Caco-2 (cell line): ENCODE results near the gene CEP152. TPM values are rescaled to one million over a fixed set of nuclear protein-coding genes. Genes with fewer than 3 reads are reported as not detected.

ENCODE experiments used
- BruUV-seq: library from RNA; stranded (reverse); fragments of 400-500 nt; replicated peaks from 2 replicates; lab custom pipeline; 2021; lab: Mats Ljungman, UMichigan
- CTCF ChIA-PET: fragments of 300-600 bp; sonication (Branson Sonifier 250); formaldehyde crosslinking; loops from one replicate; lab custom pipeline; 2022; ENCODE audit warnings: antibody characterized with exemption; lab: Charles Lee
- POLR2A ChIA-PET: fragments of 300-600 bp; sonication (Branson Sonifier 250); formaldehyde crosslinking; loops from one replicate; lab custom pipeline; 2022; ENCODE audit warnings: antibody characterized with exemption; lab: Charles Lee
- DNase-seq, 2 experiments: peaks; one replicate each; pipeline versions ENCODE4 v3.0.0 to v3.0.0-alpha.2; 2020 to 2022
- H3K27me3 ChIP-seq: replicated peaks from 2 replicates; pipeline ENCODE4 v1.6.0; 2011; ENCODE audit warnings: low read length; ENCODE audit not compliant: control insufficient read depth, insufficient read depth
- H3K36me3 ChIP-seq: 2 replicates; pipeline ENCODE4 v1.5.1; 2011; ENCODE audit warnings: low read length; ENCODE audit not compliant: control insufficient read depth, insufficient read depth
- H3K4me1 ChIP-seq: fragments of 250-450 bp; sonication (Bioruptor Pico); 2 replicates; pipeline ENCODE4 v1.5.1; 2020; ENCODE audit warnings: mild to moderate bottlenecking
- H3K4me3 ChIP-seq: 2 replicates; pipeline ENCODE4 v1.5.1; 2011; ENCODE audit warnings: low read depth, mild to moderate bottlenecking, control low read depth, low read length
- H3K9me3 ChIP-seq: fragments of 250-450 bp; sonication (Bioruptor Pico); 2 replicates; pipeline ENCODE4 v1.5.1; 2020; ENCODE audit warnings: mild to moderate bottlenecking, moderate library complexity
- H3K27ac Mint-ChIP-seq: one replicate; pipeline ENCODE4 v1.8.0; 2022; ENCODE audit warnings: mixed read lengths; ENCODE audit not compliant: unreplicated experiment
- H3K27me3 Mint-ChIP-seq: one replicate; pipeline ENCODE4 v1.8.0; 2022; ENCODE audit warnings: mixed read lengths; ENCODE audit not compliant: insufficient read depth, unreplicated experiment
- H3K36me3 Mint-ChIP-seq: one replicate; pipeline ENCODE4 v1.8.0; 2022; ENCODE audit warnings: mild to moderate bottlenecking, mixed read lengths; ENCODE audit not compliant: insufficient read depth, unreplicated experiment
- H3K4me1 Mint-ChIP-seq: one replicate; pipeline ENCODE4 v1.8.0; 2022; ENCODE audit warnings: low read depth, mixed read lengths; ENCODE audit not compliant: unreplicated experiment
- H3K4me3 Mint-ChIP-seq: one replicate; pipeline ENCODE4 v1.8.0; 2022; ENCODE audit warnings: mild to moderate bottlenecking, moderate library complexity, mixed read lengths; ENCODE audit not compliant: unreplicated experiment
- H3K9me3 Mint-ChIP-seq: one replicate; pipeline ENCODE4 v1.8.0; 2022; ENCODE audit warnings: mixed read lengths; ENCODE audit not compliant: unreplicated experiment
- intact Hi-C: fragments of 100-400 bp; cut with micrococcal nuclease; formaldehyde crosslinking; loops from one replicate; pipeline ENCODE4 v1.10.0; 2022; ENCODE audit not compliant: unreplicated experiment
- total RNA-seq: library from RNA; stranded (reverse); gene quantifications from 2 replicates; pipeline ENCODE4 v1.2.3, GENCODE V29; 2022
- TF ChIP-seq, protein P1 (sequence below), 2 experiments: fragments of 200-600 bp in 1 of 2; IDR thresholded peaks; 1 replicate in 1 of 2; 2 replicates in 1 of 2; pipeline versions ENCODE4 v1.5.1 to v1.8.0; 2011 to 2022; ENCODE audit warnings: antibody characterized with exemption in 1 of 2, control low read depth in 1 of 2, inconsistent platforms in 1 of 2, low read depth in 1 of 2, low read length in 1 of 2, mild to moderate bottlenecking in 1 of 2, moderate library complexity in 1 of 2; ENCODE audit not compliant: insufficient read depth in 1 of 2, severe bottlenecking in 1 of 2, unreplicated experiment in 1 of 2

CEP152 gene
- total RNA-seq, 1 experiment from 2014 or later, result 14.2 TPM

GRCh38 chr15:48785712-48786111 lies 25.2 kb downstream of the CEP152 start:
- intact Hi-C loops, result no loop called here
- Histone ChIP-seq H3K4me1 (no peaks in the 10 kb centered on the region), H3K4me3 (no peak overlapping the region), H3K9me3 (no peaks in the 10 kb centered on the region), H3K36me3 (no peaks in the 10 kb centered on the region), H3K27me3 (no peaks in the 10 kb centered on the region)
- Mint-ChIP-seq H3K4me1 (no peaks in the 10 kb centered on the region), H3K9me3 (no peaks in the 10 kb centered on the region), H3K27me3 (no peaks in the 10 kb centered on the region), H3K27ac (no peak overlapping the region), H3K4me3 (no peak overlapping the region), H3K36me3 (peaks cover 11% of the 10 kb centered on the region)
- no peak for DNase-seq
- BruUV-seq, result no TSS peak
- ChIA-PET POLR2A (no interaction called here), CTCF (interaction anchor here (1.1 kb wide), 1 partner anchor 15 kb away, joined by 3 read pairs; no protein-coding TSS in a partner anchor)
- TF ChIP-seq, protein P1, sequence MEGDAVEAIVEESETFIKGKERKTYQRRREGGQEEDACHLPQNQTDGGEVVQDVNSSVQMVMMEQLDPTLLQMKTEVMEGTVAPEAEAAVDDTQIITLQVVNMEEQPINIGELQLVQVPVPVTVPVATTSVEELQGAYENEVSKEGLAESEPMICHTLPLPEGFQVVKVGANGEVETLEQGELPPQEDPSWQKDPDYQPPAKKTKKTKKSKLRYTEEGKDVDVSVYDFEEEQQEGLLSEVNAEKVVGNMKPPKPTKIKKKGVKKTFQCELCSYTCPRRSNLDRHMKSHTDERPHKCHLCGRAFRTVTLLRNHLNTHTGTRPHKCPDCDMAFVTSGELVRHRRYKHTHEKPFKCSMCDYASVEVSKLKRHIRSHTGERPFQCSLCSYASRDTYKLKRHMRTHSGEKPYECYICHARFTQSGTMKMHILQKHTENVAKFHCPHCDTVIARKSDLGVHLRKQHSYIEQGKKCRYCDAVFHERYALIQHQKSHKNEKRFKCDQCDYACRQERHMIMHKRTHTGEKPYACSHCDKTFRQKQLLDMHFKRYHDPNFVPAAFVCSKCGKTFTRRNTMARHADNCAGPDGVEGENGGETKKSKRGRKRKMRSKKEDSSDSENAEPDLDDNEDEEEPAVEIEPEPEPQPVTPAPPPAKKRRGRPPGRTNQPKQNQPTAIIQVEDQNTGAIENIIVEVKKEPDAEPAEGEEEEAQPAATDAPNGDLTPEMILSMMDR (IDR thresholded peaks at IDR 0.05; ENCODE audit: insufficient read depth in 1 of 2, low read depth in 1 of 2, low read length in 1 of 2, severe bottlenecking in 1 of 2, unreplicated experiment in 1 of 2), result no peak

DNA sequence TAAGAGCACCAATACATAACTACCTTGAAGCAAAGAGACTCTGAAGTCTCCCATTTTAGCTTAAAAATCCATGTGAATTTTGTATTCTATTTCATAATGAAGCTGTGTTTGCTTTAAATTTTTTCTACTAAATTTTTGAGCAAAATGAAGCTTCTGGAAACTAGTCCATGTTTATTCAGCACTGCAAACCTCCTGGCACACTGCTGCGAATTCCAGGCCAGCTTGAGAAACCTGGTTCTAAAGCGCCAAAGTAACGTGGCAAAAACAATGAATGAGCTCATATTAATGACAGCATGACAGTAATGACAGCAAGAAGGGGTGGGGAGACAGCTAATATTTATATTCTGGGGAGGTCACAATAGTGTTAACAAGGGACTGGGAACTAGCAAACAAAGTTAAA lies 25.7 kb downstream of the CEP152 start:
- POLR2A ChIA-PET, result no interaction called here
- no peak overlapping the region for H3K27ac Mint-ChIP-seq
- CTCF ChIA-PET, result interaction anchor here (1.1 kb wide), 1 partner anchor 16 kb away, joined by 3 read pairs; no protein-coding TSS in a partner anchor
- H3K27me3 Mint-ChIP-seq, result no peaks in the 10 kb centered on the region
- no peaks in the 10 kb centered on the region for H3K9me3 Mint-ChIP-seq
- no peak for DNase-seq
- Histone ChIP-seq H3K4me1 (no peaks in the 10 kb centered on the region), H3K36me3 (no peaks in the 10 kb centered on the region), H3K9me3 (no peaks in the 10 kb centered on the region), H3K4me3 (no peak overlapping the region), H3K27me3 (no peaks in the 10 kb centered on the region)
- BruUV-seq, result no TSS peak
- H3K4me3 Mint-ChIP-seq, result no peak overlapping the region
- H3K4me1 Mint-ChIP-seq, result no peaks in the 10 kb centered on the region
- H3K36me3 Mint-ChIP-seq, result peaks cover 11% of the 10 kb centered on the region
- TF ChIP-seq, protein P1 (IDR thresholded peaks at IDR 0.05; ENCODE audit: insufficient read depth in 1 of 2, low read depth in 1 of 2, low read length in 1 of 2, severe bottlenecking in 1 of 2, unreplicated experiment in 1 of 2), result no peak
- intact Hi-C loops, result no loop called here

DNA sequence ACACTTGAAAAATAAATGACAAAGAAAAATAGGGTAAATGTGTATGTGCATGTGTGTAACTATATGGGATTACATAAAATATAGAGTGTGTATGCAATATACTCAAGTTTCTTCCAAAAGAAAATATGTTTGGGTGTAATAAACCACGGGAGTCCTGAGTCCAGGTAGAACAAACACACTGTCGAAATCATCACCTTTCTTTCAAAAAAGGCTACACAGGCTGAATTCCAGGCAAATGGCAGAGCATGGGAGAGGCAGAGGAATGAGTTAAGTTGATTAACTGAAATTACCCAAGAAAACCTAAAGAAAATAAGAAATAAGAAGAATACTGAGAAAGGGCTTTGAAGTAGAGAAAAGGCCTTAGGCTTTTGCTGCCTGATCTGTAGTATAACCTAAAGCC lies 26.1 kb downstream of the CEP152 start:
- intact Hi-C loops, result no loop called here
- no peaks in the 10 kb centered on the region for H3K27me3 Mint-ChIP-seq
- no TSS peak for BruUV-seq
- Histone ChIP-seq H3K4me3 (no peak overlapping the region), H3K27me3 (no peaks in the 10 kb centered on the region), H3K4me1 (no peaks in the 10 kb centered on the region), H3K36me3 (no peaks in the 10 kb centered on the region), H3K9me3 (no peaks in the 10 kb centered on the region)
- ChIA-PET CTCF (interaction anchor here (1.1 kb wide), 1 partner anchor 16 kb away, joined by 3 read pairs; no protein-coding TSS in a partner anchor), POLR2A (no interaction called here)
- DNase-seq, result no peak
- H3K9me3 Mint-ChIP-seq, result no peaks in the 10 kb centered on the region
- H3K4me3 Mint-ChIP-seq, result no peak overlapping the region
- no peak overlapping the region for H3K27ac Mint-ChIP-seq
- no peaks in the 10 kb centered on the region for H3K4me1 Mint-ChIP-seq
- TF ChIP-seq, protein P1 (IDR thresholded peaks at IDR 0.05; ENCODE audit: insufficient read depth in 1 of 2, low read depth in 1 of 2, low read length in 1 of 2, severe bottlenecking in 1 of 2, unreplicated experiment in 1 of 2), result no peak
- peaks cover 11% of the 10 kb centered on the region for H3K36me3 Mint-ChIP-seq
